Measurements from ENCODE around the gene TMEM87A.
A peak's percentile ranks its signal among the peaks of the same experiment; 100 is the strongest.
"Not testable (repeated sequence)": the region's sequence is repeated elsewhere in the genome, so short reads cannot be mapped to it uniquely, and the experiment has no call there.

Gene TMEM87A, protein sequence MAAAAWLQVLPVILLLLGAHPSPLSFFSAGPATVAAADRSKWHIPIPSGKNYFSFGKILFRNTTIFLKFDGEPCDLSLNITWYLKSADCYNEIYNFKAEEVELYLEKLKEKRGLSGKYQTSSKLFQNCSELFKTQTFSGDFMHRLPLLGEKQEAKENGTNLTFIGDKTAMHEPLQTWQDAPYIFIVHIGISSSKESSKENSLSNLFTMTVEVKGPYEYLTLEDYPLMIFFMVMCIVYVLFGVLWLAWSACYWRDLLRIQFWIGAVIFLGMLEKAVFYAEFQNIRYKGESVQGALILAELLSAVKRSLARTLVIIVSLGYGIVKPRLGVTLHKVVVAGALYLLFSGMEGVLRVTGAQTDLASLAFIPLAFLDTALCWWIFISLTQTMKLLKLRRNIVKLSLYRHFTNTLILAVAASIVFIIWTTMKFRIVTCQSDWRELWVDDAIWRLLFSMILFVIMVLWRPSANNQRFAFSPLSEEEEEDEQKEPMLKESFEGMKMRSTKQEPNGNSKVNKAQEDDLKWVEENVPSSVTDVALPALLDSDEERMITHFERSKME

DNA sequence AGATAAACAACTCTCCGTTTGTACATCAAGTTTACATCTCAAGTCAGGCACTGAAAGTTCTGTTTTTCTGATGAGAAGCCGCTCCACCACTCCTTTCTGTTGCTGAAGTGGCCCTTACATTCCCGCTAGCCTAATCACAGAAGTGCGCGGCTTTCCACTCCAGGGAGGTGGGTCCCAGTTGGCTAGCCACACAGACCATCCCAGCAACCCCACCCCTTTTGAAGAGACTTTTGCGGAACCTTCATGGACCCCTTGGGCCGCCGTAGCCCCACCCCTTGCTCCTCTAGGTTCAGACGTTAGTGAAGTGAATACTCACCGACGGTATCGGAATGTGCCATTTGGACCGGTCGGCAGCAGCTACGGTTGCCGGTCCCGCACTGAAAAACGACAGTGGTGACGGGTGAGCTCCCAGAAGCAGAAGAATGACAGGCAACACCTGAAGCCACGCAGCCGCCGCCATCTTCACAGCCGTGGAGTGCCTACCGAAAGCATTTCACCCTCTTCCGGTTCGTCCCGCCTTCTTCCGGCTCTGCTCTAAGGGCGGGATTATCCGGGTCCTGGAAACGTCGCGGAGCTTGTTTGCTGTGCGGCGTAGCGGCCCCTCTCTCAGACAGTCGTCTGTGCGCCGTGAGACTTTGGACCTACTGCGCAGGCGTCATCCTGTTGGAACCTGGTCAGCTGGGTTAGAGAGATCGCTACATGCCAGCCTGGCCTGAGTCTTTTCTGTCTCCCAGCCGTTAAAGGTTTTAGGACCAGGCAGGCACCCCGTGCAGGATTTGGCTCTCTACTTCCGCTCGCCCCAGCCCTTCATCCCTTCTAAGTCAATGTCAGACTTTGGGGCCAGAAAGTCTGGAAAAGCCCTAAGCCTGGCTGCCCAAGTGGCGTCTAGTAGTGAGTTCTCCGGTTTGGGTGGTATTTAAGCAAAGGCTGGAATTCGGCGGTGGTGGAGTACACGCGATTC, at the start of gene TMEM87A, which contains the start of gene GANC:
Gene TMEM87A (minus strand): TSS at position 495 of the 961 bp plus-strand sequence. CDS start 35 bp downstream, at position 460.
Gene GANC (plus strand): TSS at position 263 of the 961 bp plus-strand sequence. CDS start 1,281 bp downstream, outside the sequence.
- peak within 1 kb of the TSS; percentile 81 for H3K4me3 ChIP-seq (ENCODE audit: low read depth, low read length)
- TF ChIP-seq, protein P1, sequence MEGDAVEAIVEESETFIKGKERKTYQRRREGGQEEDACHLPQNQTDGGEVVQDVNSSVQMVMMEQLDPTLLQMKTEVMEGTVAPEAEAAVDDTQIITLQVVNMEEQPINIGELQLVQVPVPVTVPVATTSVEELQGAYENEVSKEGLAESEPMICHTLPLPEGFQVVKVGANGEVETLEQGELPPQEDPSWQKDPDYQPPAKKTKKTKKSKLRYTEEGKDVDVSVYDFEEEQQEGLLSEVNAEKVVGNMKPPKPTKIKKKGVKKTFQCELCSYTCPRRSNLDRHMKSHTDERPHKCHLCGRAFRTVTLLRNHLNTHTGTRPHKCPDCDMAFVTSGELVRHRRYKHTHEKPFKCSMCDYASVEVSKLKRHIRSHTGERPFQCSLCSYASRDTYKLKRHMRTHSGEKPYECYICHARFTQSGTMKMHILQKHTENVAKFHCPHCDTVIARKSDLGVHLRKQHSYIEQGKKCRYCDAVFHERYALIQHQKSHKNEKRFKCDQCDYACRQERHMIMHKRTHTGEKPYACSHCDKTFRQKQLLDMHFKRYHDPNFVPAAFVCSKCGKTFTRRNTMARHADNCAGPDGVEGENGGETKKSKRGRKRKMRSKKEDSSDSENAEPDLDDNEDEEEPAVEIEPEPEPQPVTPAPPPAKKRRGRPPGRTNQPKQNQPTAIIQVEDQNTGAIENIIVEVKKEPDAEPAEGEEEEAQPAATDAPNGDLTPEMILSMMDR (IDR thresholded peaks at IDR 0.05; ENCODE audit: borderline replicate concordance, insufficient read depth, low read depth, low read length) = no peak

DNA sequence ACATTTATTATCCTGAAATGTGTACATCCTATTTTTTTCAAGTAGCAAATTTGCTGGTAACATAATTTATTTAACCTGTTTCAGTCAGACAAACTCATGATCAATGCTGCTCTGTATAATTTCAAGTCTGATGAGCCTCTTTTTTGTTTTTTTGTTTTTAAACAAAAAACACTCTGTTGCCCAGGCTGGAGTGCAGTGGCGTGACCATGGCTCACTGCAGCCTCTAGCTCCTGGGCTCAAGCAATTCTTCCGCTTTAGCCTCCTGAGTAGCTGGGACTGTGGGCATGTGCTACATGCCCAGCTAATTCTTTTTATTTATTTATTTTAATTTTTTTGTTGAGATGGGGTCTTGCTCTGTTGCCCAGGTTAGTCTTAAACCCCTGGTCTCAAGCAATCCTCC, 46.0 kb upstream of the TMEM87A start:
- TF ChIP-seq, protein P1 (IDR thresholded peaks at IDR 0.05; ENCODE audit: borderline replicate concordance, insufficient read depth, low read depth, low read length) = no peak
- H3K4me3 ChIP-seq (ENCODE audit: low read depth, low read length) = no peak overlapping the region

DNA sequence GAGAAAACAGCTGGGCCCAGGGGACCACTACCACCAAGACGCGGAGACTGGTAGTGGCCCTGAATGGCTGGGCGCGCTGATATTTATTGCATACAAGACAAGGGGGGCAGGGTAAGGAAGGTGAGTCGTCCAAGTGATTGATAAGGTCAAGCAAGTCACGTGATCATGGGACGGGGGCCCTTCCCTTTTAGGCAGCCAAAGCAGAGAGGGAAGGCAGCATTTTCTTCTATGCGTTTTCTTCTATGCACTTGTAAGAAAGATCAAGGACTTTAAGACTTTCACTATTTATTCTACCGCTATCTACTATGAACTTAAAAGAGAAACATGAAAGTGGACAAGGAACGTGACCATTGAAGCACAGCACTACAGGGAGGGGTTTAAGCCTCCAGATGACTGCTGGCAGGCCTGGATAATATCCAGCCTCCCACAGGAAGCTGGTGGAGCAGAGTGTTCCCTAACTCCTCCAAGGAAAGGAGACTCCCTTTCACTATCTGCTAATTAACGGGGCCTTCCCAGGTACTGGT, 43.1 kb upstream of the TMEM87A start:
- not testable (repeated sequence) for H3K4me3 ChIP-seq (ENCODE audit: low read depth, low read length)

DNA sequence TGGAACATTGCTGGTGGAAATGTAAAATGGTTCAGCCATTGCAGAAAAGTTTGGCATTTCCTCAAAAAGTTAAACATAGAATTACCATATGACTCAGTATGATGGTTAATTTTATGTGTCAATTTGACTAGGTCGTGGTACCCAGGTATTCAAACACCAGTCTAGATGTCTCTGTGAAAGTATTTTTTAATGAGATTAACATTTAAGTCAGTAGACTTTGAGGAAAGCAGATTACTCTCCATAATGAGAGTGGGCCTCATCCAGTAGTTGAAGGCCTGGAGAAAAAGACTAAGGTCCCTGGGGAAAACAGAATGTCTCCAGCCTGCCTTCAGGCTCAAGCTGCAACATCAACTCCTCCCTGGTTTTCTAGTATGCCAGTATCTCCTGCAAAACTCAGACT, 42.3 kb upstream of the TMEM87A start:
- TF ChIP-seq, protein P1 (IDR thresholded peaks at IDR 0.05; ENCODE audit: borderline replicate concordance, insufficient read depth, low read depth, low read length) = no peak

DNA sequence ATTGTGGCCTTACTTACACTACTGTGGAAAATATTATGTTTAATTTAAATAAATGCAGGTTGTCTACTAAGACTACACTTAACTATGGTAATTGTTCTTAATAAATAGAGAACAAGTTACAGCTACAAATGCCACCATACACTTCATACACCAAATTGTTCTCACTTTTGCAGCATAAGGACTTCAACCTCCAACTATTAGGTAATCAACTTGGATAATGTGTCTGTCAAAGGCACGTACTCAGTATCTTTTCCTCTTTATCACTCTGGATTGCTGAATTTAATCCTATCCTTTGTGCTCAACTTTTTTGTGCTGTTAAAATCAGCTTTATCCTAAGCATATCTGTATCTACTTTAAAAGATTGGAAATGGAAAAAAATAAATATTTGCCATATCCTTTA, 41.6 kb upstream of the TMEM87A start:
- H3K4me3 ChIP-seq (ENCODE audit: low read depth, low read length) = no peak overlapping the region
- TF ChIP-seq, protein P1 (IDR thresholded peaks at IDR 0.05; ENCODE audit: borderline replicate concordance, insufficient read depth, low read depth, low read length) = no peak

More for the DNA sequence above, 42.3 kb upstream of the TMEM87A start:
- H3K4me3 ChIP-seq (ENCODE audit: low read depth, low read length) = no peak overlapping the region

DNA sequence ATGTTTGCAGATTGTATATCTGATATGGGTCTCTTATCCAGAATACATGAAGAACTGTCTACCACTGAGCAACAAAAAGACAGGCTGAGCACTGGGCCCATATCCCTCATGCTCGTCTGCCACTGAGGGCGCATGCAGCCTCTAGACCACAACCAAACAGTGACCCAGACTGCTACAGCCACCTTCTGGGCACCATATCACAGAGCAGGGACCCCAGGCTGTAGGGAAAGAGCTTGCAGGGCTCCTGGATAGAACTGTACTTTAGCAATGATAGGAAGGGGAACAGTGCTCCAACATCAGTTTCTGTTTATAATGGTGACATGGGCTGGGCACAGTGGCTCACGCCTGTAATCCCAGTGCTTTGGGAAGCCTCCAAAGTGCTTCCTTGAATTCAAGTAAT, 40.2 kb upstream of the TMEM87A start:
- TF ChIP-seq, protein P1 (IDR thresholded peaks at IDR 0.05; ENCODE audit: borderline replicate concordance, insufficient read depth, low read depth, low read length) = no peak

DNA sequence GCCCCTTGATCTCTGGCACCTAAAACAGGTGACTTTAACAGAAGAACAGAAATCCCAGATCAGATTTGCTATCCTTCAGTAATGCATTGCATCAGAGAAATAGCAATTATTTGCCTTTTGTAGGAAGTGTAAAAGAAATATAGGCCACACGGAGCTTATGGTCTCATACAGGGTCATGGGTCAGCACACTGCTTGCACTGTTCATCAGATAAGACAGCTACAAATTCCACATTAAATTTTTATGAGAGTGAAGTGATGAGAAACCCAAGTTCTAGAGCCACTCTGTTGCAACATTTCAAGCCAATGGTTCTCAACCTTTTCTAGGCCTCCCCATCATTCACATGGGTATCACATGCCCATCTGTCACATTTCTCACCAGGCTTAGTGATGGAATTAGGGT, 33.4 kb upstream of the TMEM87A start:
- H3K4me3 ChIP-seq (ENCODE audit: low read depth, low read length) = no peak overlapping the region
- TF ChIP-seq, protein P1 (IDR thresholded peaks at IDR 0.05; ENCODE audit: borderline replicate concordance, insufficient read depth, low read depth, low read length) = no peak

More for the DNA sequence above, 40.2 kb upstream of the TMEM87A start:
- H3K4me3 ChIP-seq (ENCODE audit: low read depth, low read length) = no peak overlapping the region

DNA sequence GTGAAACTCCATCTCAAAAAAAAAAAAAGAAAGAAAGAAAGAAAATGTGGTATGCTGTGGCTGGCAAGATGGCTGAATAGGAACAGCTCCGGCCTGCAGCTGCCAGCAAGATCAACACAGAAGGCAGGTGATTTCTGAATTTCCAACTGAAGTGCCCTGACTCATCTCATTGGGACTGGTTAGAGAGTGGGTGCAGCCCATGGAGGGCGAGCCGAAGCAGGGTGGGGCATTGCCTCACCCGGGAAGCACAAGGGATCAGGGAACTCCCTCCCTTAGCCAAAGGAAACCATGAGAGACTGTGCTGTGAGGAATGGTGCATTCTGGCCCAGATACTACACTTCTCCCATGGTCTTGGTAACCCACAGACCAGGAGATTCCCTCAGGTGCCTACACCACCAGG, 27.8 kb upstream of the TMEM87A start:
- H3K4me3 ChIP-seq (ENCODE audit: low read depth, low read length) = not testable (repeated sequence)

Data from GM12875 (cell line).